Fibroblast of skin of scalp (primary cell): Measurements from ENCODE around the gene MCTP1.
"Not testable (repeated sequence)": the region's sequence is repeated elsewhere in the genome, so short reads cannot be mapped to it uniquely, and the experiment has no call there.

ENCODE experiments used
- DNase-seq: peaks from one replicate; pipeline ENCODE4 v3.0.0-alpha.2; 2013

MCTP1 gene

GRCh38 chr5:95026718-95027117 is 258.2 kb downstream of the MCTP1 start:
- DNase-seq = no peak

GRCh38 chr5:95022967-95023695 is 261.8 kb downstream of the MCTP1 start:
- no peak for DNase-seq

DNA sequence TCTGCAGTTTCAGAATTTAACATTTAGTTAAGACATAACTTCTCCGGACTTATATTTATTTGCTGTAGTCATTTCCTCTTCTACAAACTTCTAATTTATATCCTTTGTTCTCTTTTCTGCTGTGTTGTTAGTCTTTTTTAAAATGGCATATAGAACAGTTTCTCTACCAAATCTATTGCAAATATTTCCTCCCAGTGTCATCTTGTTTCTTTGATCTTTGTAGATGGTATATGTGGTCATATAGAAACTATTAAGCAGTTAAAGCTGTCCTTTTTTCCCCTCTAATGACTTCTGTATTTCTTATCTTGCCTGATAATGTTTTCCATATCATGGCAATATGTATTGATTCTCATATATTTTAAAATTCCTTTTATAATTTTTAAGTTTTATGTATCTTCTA is 264.5 kb downstream of the MCTP1 start:
- no peak for DNase-seq

GRCh38 chr5:95018946-95019345 is 265.9 kb downstream of the MCTP1 start:
- DNase-seq = no peak

DNA sequence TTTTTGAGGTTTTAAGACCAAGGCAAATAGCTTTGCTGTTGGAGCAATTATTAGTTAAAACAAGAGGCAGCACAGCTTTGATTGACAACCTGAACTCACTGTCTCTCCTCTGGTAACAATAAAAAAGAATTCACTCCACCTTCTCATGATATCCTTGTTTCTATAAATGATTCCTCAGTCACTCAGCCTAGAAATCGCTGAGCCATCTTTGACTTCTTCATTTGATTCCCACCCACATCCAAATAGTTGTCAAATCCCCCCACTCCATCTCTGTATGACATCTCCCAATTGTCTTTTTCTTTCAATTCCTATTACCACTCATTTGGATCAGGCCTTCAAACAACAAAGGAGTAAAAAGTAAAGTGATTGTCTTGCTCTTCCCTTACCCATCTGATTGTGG is 266.4 kb downstream of the MCTP1 start:
- no peak for DNase-seq

- DNase-seq = no peak
Observed at GRCh38 chr5:95009812-95010211, 275.1 kb downstream of the MCTP1 start.

DNA sequence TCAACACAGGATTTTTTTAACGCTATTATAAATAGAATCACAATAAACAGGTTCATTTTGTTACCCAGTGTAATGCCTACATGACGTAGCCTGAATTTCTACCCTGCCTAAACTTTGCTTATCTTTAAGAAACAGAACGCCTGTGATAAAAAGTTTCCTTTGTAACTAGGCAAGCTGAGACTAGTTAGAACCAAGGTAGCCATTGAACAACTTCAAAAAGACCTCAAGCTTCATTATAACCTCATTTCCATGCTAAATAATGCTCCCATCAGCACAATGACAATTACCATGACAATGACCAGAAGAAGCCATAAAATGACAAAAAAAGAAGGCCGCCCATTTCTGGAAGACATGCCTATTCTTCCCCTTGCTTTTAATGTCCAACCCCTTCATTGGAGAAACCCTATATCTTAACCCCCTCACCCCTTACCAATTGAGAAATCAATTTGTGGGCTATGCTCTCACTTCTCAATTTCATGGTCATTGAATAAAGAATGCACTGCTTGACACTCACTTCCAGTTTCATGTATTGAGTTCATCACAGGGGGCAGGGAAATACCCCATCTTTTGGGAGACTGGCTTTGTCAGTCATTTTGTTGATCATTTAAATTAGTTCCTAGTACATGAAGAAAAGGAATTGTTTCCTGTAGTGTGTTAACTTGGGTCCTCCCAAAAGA is 276.8 kb downstream of the MCTP1 start:
- no peak for DNase-seq

DNA sequence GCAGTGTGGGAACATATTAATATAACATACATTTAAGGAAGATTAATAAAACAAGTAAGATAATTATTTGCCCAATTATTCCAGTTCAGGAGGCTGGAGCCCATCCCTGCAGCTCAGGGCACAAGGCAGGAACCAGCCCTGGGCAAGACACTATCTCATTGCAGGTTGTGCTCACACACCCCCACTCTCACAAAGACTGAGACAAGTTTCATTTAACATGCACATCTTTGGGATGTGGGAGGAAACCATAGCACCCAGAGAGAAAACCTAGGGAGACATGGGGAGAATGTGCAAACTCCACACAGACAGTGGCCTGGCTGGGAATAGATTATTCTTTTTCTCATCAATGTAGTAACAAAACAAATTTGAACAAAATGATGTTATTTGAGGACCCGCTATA is 279.1 kb downstream of the MCTP1 start:
- DNase-seq = no peak

GRCh38 chr5:94998670-94999069 is 286.2 kb downstream of the MCTP1 start:
- DNase-seq = no peak

- not testable (repeated sequence) for DNase-seq
Observed at GRCh38 chr5:94994537-94994936, 290.4 kb downstream of the MCTP1 start.

DNA sequence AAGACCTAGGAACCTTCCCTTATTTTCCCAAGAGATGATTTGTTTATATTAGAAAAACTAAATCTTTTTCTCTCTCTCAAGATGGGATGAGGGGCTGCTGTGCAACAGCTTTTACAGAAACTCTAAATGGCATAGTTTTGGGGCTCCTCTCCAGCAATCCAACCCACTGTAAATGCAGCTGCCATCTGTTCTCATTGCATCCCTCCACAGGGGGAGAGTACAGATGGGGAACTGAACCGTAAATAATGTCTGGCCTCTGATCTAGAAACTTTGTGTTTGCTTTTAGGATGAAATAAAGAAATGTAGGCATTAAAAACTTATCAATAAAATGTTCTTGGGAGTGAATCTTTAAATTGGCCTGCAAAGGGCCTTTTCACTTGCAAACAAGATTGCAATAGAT is 291.4 kb downstream of the MCTP1 start:
- no peak for DNase-seq

GRCh38 chr5:94992325-94992724 is 292.6 kb downstream of the MCTP1 start:
- DNase-seq = no peak

- DNase-seq = peak; percentile 76
Observed at GRCh38 chr5:94983861-94984535, 300.9 kb downstream of the MCTP1 start.

GRCh38 chr5:94977437-94977836 is 307.5 kb downstream of the MCTP1 start:
- DNase-seq = no peak

GRCh38 chr5:94976853-94977252 is 308.0 kb downstream of the MCTP1 start:
- DNase-seq = no peak

DNA sequence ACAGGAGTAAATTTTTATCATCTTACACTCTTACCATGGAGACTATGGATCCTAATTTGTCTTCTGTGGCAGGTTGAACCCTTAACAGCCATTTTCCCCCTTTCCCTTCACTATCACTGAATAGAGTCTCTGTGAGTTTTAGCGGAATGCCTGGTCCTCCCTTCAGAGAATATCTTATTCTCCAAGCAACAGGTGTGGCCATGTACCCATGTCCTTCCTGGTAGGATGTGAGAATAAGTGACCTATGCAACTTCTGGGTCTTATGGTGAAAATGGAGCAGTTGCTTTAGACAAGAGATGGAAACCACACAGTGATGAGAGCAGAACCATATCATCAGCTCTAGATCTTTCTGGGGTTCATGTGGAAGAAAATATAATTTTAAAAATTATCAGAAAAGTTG is 312.6 kb downstream of the MCTP1 start:
- DNase-seq = no peak

GRCh38 chr5:94969174-94969573 is 315.7 kb downstream of the MCTP1 start:
- peak; percentile 31 for DNase-seq

DNA sequence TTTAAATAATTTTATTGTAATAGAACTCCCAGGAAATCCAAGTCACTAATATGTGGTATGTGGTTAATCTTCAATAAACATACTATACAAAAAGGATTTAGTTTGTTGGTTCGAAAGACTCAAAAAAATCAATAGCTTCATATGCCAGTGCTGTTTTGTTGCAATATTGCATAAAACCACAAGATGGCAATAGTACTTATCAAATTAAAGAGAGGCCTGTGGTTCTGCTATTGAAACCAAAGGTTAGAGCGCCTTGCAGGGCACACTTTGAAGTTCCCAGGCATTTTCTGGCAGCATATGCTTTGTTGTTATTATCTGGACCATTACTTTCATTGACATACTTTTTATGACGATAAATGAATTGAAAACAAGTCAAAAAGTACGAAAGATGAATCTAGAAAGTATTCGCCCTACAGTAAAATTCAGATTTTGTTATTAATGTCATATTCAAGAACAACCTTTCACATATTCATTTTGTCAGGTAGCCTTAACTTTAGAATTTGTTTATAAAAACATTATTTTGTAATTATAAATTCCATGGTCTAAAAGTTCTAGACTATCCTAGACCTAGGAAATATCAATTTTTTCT is 316.3 kb downstream of the MCTP1 start:
- peak; percentile 64 for DNase-seq

DNA sequence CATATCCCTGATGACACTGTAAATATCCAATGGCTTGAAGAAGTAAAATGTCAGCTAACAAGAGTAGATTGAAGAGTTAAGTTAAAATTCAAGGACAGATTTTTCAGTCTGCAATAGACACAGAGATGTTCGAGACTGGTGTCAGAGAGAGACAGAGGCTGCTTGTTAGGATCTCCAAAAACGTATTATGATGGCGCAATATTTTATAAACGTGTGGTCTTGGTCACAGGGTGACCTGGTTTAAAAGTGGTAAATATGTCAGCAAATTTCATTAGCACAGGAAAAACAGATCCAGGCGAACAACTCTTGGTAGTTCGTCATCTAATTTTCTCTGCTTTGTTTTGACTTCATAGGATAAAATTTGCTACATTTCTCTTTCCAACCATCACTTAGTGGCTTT is 317.4 kb downstream of the MCTP1 start:
- no peak for DNase-seq

DNA sequence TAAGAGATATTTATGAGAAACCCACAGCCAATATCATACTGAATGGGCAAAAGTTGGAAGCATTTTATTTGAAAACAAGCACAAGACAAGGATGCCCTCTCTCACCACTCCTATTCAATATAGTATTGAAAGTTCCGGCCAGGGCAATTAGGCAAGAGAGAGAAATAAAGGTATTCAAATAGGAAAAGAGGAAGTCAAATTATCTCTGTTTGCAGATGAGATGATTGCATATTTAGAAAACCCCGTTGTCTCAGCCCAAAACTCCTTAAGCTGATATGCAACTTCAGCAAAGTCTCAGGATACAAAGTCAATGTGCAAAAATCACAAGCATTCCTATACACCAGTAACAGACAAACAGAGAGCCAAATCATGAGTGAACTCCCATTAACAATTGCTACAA is 325.6 kb downstream of the MCTP1 start:
- not testable (repeated sequence) for DNase-seq

- no peak for DNase-seq
Observed at GRCh38 chr5:94945656-94946055, 339.2 kb downstream of the MCTP1 start.

- DNase-seq = no peak
Observed at GRCh38 chr5:94944160-94944559, 340.7 kb downstream of the MCTP1 start.

DNA sequence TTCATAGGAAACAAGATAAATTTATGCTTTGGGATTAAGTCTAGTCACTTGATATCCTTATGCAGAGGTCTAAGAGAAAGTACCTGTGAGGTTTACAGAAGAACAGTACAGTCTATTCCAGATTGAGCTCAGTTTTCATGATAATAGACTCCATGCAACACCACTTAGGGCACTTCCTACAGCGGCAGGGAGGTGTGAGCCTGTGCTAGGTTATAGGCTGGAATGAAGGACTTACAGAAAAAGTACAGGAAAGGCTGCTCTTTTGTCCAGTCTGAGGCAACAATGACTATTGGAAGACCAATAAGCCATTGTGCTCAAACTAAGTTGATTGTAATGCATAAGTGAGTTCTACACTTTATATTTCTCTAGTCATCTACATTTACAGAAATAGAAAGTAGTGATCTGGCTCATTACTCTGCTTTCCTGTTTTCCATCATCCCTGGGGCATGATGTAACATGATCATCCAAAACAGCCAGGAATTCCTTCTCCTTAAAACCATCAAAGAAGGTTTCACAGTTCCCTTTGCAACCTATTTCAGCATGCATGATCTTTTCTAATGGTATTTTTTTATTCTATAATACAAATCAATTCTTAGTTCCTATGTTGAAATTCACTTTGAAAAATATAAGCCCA is 343.7 kb downstream of the MCTP1 start:
- no peak for DNase-seq
